Uterus (tissue), 2 donors: ENCODE data around the gene C9orf78.

Experiments used
- POLR2A ChIP-seq, 2 donors: fragments of 450-650 bp; IDR thresholded peaks; one replicate each; pipeline ENCODE4 v1.6.1; 2016; ENCODE audit warnings: antibody characterized with exemption in 2 of 2, mild to moderate bottlenecking in 1 of 2, moderate library complexity in 1 of 2
- TF ChIP-seq, protein P1 (sequence below), 4 experiments: fragments of 200-600 bp in 2 of 4; fragments of 450-650 bp in 2 of 4; sonication (generic) in 2 of 4; IDR thresholded peaks; one replicate each; pipeline ENCODE4 v1.5.1; 2016 to 2019; ENCODE audit warnings: antibody characterized with exemption in 4 of 4, mild to moderate bottlenecking in 2 of 4, moderate library complexity in 1 of 4

DNA sequence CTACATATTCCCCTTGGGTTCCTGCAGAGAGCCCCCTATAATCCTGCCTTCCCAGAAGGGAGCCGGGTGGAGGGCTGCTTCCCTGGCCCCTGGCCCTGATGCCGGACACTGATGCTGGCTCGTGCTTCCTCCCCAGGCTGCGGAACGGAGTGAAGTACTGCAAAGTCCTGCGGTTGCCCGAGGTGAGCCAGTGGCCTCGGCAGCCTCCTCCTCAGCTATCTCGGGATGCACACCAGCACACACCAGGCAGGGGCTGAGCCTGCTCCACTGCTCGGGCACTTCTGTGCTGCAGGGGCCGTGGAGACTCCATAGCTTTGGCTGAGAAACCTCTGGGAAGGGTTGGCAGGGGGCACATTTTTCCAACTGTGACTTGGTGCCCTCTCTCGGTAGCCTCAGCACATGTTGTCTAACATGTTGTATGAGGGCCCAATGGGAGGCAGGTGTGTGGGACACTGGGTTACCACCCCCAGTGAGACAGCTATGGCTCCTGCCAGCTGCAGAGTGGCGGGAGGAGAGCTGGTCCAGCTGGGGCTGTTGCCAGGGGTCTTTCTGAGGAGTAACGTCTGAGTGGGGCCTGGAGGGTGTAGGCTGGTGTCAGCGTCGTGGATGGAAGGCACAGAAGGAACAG is 38.6 kb upstream of the C9orf78 start:
- TF ChIP-seq, protein P1, sequence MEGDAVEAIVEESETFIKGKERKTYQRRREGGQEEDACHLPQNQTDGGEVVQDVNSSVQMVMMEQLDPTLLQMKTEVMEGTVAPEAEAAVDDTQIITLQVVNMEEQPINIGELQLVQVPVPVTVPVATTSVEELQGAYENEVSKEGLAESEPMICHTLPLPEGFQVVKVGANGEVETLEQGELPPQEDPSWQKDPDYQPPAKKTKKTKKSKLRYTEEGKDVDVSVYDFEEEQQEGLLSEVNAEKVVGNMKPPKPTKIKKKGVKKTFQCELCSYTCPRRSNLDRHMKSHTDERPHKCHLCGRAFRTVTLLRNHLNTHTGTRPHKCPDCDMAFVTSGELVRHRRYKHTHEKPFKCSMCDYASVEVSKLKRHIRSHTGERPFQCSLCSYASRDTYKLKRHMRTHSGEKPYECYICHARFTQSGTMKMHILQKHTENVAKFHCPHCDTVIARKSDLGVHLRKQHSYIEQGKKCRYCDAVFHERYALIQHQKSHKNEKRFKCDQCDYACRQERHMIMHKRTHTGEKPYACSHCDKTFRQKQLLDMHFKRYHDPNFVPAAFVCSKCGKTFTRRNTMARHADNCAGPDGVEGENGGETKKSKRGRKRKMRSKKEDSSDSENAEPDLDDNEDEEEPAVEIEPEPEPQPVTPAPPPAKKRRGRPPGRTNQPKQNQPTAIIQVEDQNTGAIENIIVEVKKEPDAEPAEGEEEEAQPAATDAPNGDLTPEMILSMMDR (IDR thresholded peaks at IDR 0.05): no peak
- no peak for TF ChIP-seq POLR2A (IDR thresholded peaks at IDR 0.05)
